Frontal cortex (tissue), 4 donors: ENCODE measurements around the gene SHC1. TPM values are rescaled to one million over a fixed set of nuclear protein-coding genes. Genes with fewer than 3 reads are reported as not detected.
A peak's percentile ranks its signal among the peaks of the same experiment; 100 is the strongest.
"Not testable (repeated sequence)": the region's sequence is repeated elsewhere in the genome, so short reads cannot be mapped to it uniquely, and the experiment has no call there.

ENCODE experiments used
- DNase-seq, 2 donors: peaks; one replicate each; pipeline ENCODE4 v3.0.0; 2012; ENCODE audit warnings: low spot score in 2 of 2
- FAIRE-seq: peaks from 2 replicates; lab custom pipeline; 2012; peaks lifted over from hg19 to GRCh38; lab: Jason Lieb, UNC
- total RNA-seq: library from RNA; depleted of rRNA; stranded (reverse); fragments of >200 nt; gene quantifications from one replicate; pipeline ENCODE4 v1.2.3, GENCODE V29; 2014
- donor health status: control.
- donor health status: control.
- donor health status: control.

The SHC1 gene
- total RNA-seq, 1 donor from 2014 or later, result 6.9 TPM

GRCh38 chr1:154998201-154998780 lies 27.7 kb upstream of the SHC1 start:
- FAIRE-seq (no peak), DNase-seq (no peak)

- FAIRE-seq, result no peak
- no peak for DNase-seq
Measured at GRCh38 chr1:154996966-154997701, 26.6 kb upstream of the SHC1 start.

- FAIRE-seq, result not testable (repeated sequence)
- DNase-seq, result peak in 1 of 2 donors; percentile 37
Measured at GRCh38 chr1:154995301-154995983, 24.9 kb upstream of the SHC1 start.

GRCh38 chr1:154994591-154994990 lies 24.0 kb upstream of the SHC1 start:
- FAIRE-seq (no peak), DNase-seq (no peak)

DNA sequence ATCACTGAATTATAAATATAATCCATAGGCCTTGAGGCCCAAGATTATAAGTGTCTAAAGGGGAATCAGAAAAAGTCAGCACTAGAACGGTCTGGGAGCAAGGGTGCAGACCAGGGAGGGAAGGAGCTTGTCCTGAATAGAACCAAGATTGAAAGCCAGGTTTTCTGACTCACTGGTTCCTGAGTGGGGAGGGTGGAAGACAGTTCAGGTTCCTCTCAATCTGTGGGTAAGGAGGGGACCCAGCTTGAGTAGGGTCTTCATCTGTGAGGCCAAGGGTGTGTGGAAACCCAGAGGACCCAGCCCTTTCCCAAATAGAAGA lies 23.7 kb upstream of the SHC1 start:
- no peak for FAIRE-seq
- no peak for DNase-seq

- FAIRE-seq, result no peak
Measured at GRCh38 chr1:154993572-154994268, 23.2 kb upstream of the SHC1 start, which contains the start of gene LENEP. TSS of gene LENEP (plus strand) at chr1:154993586. CDS start at chr1:154993608, 22 bp downstream.

GRCh38 chr1:154992721-154993571 lies 22.4 kb upstream of the SHC1 start:
- no peak for FAIRE-seq

More at GRCh38 chr1:154993572-154994268, 23.2 kb upstream of the SHC1 start, which contains the start of gene LENEP:
- no peak for DNase-seq

DNA sequence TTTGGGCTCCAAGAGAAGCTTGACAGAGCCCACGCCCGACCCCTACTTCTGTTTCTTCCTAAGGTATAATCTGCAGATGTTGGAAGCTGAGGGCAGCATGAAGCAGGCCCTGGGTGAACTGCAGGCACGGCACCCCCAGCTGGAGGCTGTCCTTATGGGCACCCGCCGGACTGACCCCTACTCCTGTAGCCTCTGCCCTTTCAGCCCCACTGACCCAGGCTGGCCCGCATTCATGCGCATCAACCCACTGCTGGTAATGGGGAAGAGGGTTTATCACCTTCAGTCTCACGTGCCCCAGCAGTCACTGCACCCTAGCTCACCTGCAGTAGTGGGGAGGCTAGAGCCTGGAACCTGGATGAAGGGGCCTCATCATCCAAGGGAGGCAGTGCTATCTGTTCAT lies 19.7 kb upstream of the SHC1 start:
- no peak for FAIRE-seq
- no peak for DNase-seq

More at GRCh38 chr1:154992721-154993571, 22.4 kb upstream of the SHC1 start:
- no peak for DNase-seq

GRCh38 chr1:154989195-154989860 lies 18.8 kb upstream of the SHC1 start:
- FAIRE-seq (no peak), DNase-seq (no peak)

GRCh38 chr1:154988058-154988954 lies 17.8 kb upstream of the SHC1 start:
- no peak for FAIRE-seq
- DNase-seq, result no peak

DNA sequence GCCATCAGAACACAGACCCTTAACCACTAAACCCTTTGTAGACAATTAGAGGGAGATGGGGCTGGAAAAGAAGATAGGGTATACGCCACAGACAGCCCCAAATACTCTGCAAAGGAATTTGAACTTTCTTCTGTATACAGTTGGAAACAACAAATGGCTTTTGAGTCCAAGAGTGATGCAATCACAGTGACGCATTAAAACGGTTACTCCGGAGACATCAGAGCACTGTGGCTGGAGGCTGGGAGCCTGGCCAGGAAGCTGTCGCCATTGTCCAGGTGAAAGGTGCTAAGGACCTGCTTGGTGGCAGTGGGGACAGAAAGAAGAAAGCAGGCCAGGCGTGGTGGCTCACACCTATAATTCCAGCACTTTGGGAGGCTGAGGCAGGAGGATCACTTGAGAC lies 16.8 kb upstream of the SHC1 start:
- DNase-seq (no peak), FAIRE-seq (no peak)

DNA sequence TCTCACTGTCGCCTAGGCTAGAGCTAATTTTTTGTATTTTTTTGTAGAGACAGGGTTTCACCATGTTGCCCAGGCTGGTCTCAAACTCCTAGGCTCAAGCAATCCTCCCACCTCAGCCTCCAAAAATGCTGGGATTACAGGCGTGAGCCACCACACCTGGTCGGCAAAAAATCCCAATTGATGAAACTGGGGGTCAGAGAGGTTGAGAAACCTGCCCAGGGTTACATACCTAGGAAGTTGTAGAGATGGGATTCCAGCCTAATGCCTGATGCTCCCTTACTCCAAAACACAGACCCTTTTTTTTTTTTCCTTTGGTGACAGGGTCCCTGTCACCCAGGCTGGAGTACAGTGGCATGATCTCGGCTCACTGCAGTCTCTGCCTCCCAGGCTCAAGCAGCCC lies 16.2 kb upstream of the SHC1 start:
- DNase-seq, FAIRE-seq: not testable (repeated sequence)

GRCh38 chr1:154983776-154984466 lies 13.4 kb upstream of the SHC1 start:
- FAIRE-seq, result no peak

DNA sequence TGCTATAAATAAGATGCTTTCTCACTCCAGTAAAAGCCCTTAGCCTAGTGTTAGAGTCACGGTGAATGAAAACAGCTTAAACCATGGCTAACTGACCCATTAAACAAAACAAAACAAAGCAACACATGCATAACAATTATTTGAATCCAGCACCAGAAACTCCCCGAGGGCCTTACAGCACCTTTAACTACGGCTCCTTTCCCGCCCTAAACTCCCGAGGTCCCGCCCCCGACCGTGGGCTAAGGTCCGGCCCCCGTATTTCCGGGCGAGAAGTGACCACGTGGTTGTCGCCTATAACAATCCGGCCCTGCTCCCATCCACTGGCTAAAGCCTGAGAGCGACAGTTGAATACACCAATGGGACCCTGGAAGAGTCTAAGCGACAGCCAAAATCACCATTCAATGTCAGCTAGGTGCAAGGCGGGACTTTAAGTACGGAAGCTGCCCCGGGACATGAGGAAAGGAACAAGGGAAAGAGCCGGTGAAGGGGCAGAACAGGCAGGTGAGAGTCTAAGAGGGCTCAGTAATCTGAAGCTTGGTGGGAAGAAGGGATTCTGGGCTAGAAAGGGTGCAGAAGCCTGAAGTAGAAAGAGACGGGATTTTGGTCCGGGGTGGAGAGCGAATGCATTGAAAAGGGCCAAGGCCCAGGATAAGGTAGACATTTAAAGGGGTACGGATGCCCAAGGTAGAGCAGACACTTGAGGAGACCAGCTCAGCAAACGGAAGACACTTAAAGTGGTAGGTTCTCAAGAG lies 12.5 kb upstream of the SHC1 start, which contains the start of gene FLAD1:
Gene FLAD1, plus strand, starts transcription at position 448 of the 752 bp plus-strand sequence. CDS start 351 bp downstream, outside the sequence.
- DNase-seq (peak; percentile 84 to 97), FAIRE-seq (peak; percentile 86)

More at GRCh38 chr1:154983776-154984466, 13.4 kb upstream of the SHC1 start:
- DNase-seq, result no peak

DNA sequence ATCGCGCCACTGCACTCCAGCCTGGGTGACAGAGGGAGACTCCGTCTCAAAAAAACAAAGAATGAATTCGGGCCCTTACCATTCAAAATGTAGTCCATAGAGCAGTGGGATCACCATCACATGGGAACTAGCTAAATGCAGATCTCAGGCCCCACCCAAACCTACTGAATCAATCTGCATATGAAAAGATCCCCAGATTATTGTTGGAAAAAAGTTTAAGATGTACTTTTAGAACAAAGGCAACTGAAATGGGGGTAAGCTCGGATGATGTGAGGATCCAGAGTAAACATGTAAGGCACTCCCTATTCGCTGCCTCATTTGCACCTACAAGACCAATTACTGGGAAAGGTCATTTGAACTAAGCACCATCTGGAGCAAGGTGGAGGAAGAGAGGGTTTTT lies 11.8 kb upstream of the SHC1 start:
- DNase-seq, result no peak
- no peak for FAIRE-seq

DNA sequence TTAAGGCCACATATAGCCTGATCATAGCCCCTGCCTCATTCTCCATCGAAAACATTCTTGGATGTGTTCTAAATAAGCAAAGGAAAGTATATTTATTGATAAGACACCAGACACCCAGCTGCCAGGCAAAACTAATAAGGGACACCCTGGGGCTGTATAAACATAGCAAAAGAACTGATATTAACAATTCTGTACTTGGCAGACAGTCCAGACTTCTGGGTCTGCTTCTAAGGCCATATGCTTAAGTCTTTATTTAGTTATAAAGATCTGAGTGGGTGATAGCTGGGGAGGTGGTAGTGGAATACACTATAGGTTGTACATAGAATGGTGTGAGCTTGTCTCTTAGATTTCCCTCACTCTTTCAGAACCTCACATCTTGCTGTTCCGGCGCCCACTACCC lies 7.8 kb upstream of the SHC1 start:
- FAIRE-seq, result no peak
- no peak for DNase-seq
